Glutamatergic neuron (in vitro differentiated cells): Measurements from ENCODE around the gene MINDY4. TPM values are rescaled to one million over a fixed set of nuclear protein-coding genes. Genes with fewer than 3 reads are reported as not detected.
A peak's percentile ranks its signal among the peaks of the same experiment; 100 is the strongest.

Source experiments
- DNase-seq: peaks from one replicate; pipeline ENCODE4 v3.0.0; 2022
- H3K27ac Mint-ChIP-seq: one replicate; pipeline ENCODE4 v1.8.0; 2020; ENCODE audit warnings: mild to moderate bottlenecking, mixed read lengths, inconsistent platforms; ENCODE audit not compliant: unreplicated experiment
- H3K27me3 Mint-ChIP-seq: one replicate; pipeline ENCODE4 v1.8.0; 2020; ENCODE audit warnings: mild to moderate bottlenecking, moderate library complexity, mixed read lengths, inconsistent platforms; ENCODE audit not compliant: unreplicated experiment
- H3K36me3 Mint-ChIP-seq: one replicate; pipeline ENCODE4 v1.8.0; 2020; ENCODE audit warnings: mild to moderate bottlenecking, mixed read lengths, inconsistent platforms; ENCODE audit not compliant: unreplicated experiment
- H3K4me1 Mint-ChIP-seq: one replicate; pipeline ENCODE4 v1.8.0; 2020; ENCODE audit warnings: mild to moderate bottlenecking, low read depth, mixed read lengths, inconsistent platforms; ENCODE audit not compliant: unreplicated experiment
- H3K4me3 Mint-ChIP-seq: one replicate; pipeline ENCODE4 v1.8.0; 2020; ENCODE audit warnings: mild to moderate bottlenecking, mixed read lengths, inconsistent platforms; ENCODE audit not compliant: unreplicated experiment
- H3K9me3 Mint-ChIP-seq: one replicate; pipeline ENCODE4 v1.8.0; 2020; ENCODE audit warnings: mild to moderate bottlenecking, moderate library complexity, mixed read lengths, inconsistent platforms; ENCODE audit not compliant: unreplicated experiment
- CTCF ChIP-seq: fragments of 200-600 bp; sonication (generic); IDR thresholded peaks from one replicate; pipeline ENCODE4 v1.5.0; 2021; ENCODE audit not compliant: partially characterized antibody, unreplicated experiment
- total RNA-seq: library from RNA; stranded (reverse); fragmentation: NEBNext Ultra II Directional; extraction: Animal tissue kit (Norgen Biotek cat#: 25700); gene quantifications from one replicate; pipeline ENCODE4 v1.2.1, GENCODE V29; 2021; ENCODE audit not compliant: unreplicated experiment

The MINDY4 gene
- total RNA-seq, 1 donor from 2014 or later, result 2.3 TPM

GRCh38 chr7:30913821-30914515 is 142.8 kb downstream of the MINDY4 start:
- TF ChIP-seq CTCF, result no peak
- Mint-ChIP-seq H3K4me3 (no peak overlapping the region), H3K27me3 (peaks cover 8% of the 10 kb centered on the region), H3K27ac (no peak overlapping the region), H3K9me3 (peaks cover 3% of the 10 kb centered on the region), H3K36me3 (no peaks in the 10 kb centered on the region), H3K4me1 (peaks cover 17% of the 10 kb centered on the region)
- DNase-seq, result no peak

GRCh38 chr7:30914596-30914995 is 143.4 kb downstream of the MINDY4 start:
- Mint-ChIP-seq H3K36me3 (no peaks in the 10 kb centered on the region), H3K4me3 (no peak overlapping the region), H3K27ac (peak overlapping the region; percentile 12), H3K9me3 (peaks cover 3% of the 10 kb centered on the region), H3K27me3 (peaks cover 7% of the 10 kb centered on the region), H3K4me1 (peaks cover 17% of the 10 kb centered on the region)
- no peak for DNase-seq
- TF ChIP-seq CTCF, result no peak

- TF ChIP-seq CTCF, result no peak
- Mint-ChIP-seq H3K36me3 (no peaks in the 10 kb centered on the region), H3K27me3 (peaks cover 7% of the 10 kb centered on the region), H3K27ac (no peak overlapping the region), H3K4me3 (no peak overlapping the region), H3K9me3 (peaks cover 3% of the 10 kb centered on the region), H3K4me1 (peaks cover 17% of the 10 kb centered on the region)
- DNase-seq, result no peak
Measured at GRCh38 chr7:30915005-30915601, 143.9 kb downstream of the MINDY4 start.

- no peak for TF ChIP-seq CTCF
- Mint-ChIP-seq H3K36me3 (no peaks in the 10 kb centered on the region), H3K27me3 (peaks cover 9% of the 10 kb centered on the region), H3K27ac (no peak overlapping the region), H3K4me3 (no peak overlapping the region), H3K4me1 (peaks cover 15% of the 10 kb centered on the region), H3K9me3 (peaks cover 3% of the 10 kb centered on the region)
- DNase-seq, result no peak
Measured at GRCh38 chr7:30915751-30916150, 144.5 kb downstream of the MINDY4 start.

GRCh38 chr7:30916255-30916654 is 145.0 kb downstream of the MINDY4 start:
- Mint-ChIP-seq H3K36me3 (no peaks in the 10 kb centered on the region), H3K4me3 (no peak overlapping the region), H3K4me1 (peaks cover 15% of the 10 kb centered on the region), H3K27me3 (peaks cover 9% of the 10 kb centered on the region), H3K27ac (no peak overlapping the region), H3K9me3 (peaks cover 3% of the 10 kb centered on the region)
- no peak for TF ChIP-seq CTCF
- DNase-seq, result no peak
